Body of pancreas (tissue), 4 donors: ENCODE measurements around the gene IFI27. TPM values are rescaled to one million over a fixed set of nuclear protein-coding genes. Genes with fewer than 3 reads are reported as not detected.
"Not testable (repeated sequence)": the region's sequence is repeated elsewhere in the genome, so short reads cannot be mapped to it uniquely, and the experiment has no call there.

Experiments used
- ATAC-seq: fragments of 150-250 bp; one replicate; pipeline ENCODE4 v1.9.1; 2016
- DNase-seq, 4 donors: peaks; one replicate each; pipeline ENCODE4 v3.0.0-alpha.2; 2019
- H3K27ac ChIP-seq, 4 donors: fragments of 200-600 bp; sonication (generic); 1 replicate in 3 of 4; 2 replicates in 1 of 4; pipeline versions ENCODE4 v1.5.1 to v1.6.1; 2016 to 2019; ENCODE audit warnings: mild to moderate bottlenecking in 1 of 4, mixed read lengths in 1 of 4, moderate library complexity in 1 of 4
- H3K27me3 ChIP-seq, 2 donors: fragments of 200-600 bp; sonication (generic); one replicate each; pipeline ENCODE4 v1.6.0; 2016; ENCODE audit warnings: mild to moderate bottlenecking in 1 of 2
- H3K36me3 ChIP-seq, 2 donors: fragments of 200-600 bp; sonication (generic); replicated peaks in 1 of 2; 2 replicates each; pipeline ENCODE4 v1.5.1; 2016; ENCODE audit warnings: low read depth in 2 of 2; ENCODE audit not compliant: insufficient read depth in 1 of 2
- H3K4me1 ChIP-seq: fragments of 200-600 bp; sonication (generic); one replicate; pipeline ENCODE4 v1.6.0; 2016
- H3K4me3 ChIP-seq, 2 donors: fragments of 200-600 bp; sonication (generic); 1 replicate in 1 of 2; 2 replicates in 1 of 2; pipeline ENCODE4 v1.5.1; 2016 to 2019
- H3K9me3 ChIP-seq, 3 donors: fragments of 200-600 bp; sonication (generic); 1 replicate in 2 of 3; 2 replicates in 1 of 3; pipeline ENCODE4 v1.5.1; 2016
- CTCF ChIP-seq, 7 experiments: fragments of 450-650 bp in 4 of 7; fragments of 200-600 bp in 3 of 7; sonication (generic) in 3 of 7; IDR thresholded peaks; one replicate each; pipeline ENCODE4 v1.5.1; 2016 to 2019; ENCODE audit warnings: antibody characterized with exemption in 7 of 7
- POLR2A ChIP-seq, 3 donors: fragments of 450-650 bp; IDR thresholded peaks; one replicate each; pipeline ENCODE4 v1.6.1; 2016; ENCODE audit warnings: antibody characterized with exemption in 3 of 3, mild to moderate bottlenecking in 2 of 3
- WGBS, 2 donors: methylation state at CpG; one replicate each; pipeline ENCODE4 v1.1.5; 2017; 5-methylcytosine and 5-hydroxymethylcytosine counted together
- intact Hi-C: fragments of 100-400 bp; cut with DNase I; formaldehyde crosslinking; loops from one replicate; pipeline ENCODE4 v1.15.1; 2023
- total RNA-seq, 2 donors: library from RNA; depleted of rRNA; stranded (reverse); fragments of >200 nt; gene quantifications; one replicate each; pipeline ENCODE4 v1.1.0, GENCODE V29; 2016

Gene IFI27
- total RNA-seq, 2 donors from 2014 or later, result 8.8 to 38.6 TPM

DNA sequence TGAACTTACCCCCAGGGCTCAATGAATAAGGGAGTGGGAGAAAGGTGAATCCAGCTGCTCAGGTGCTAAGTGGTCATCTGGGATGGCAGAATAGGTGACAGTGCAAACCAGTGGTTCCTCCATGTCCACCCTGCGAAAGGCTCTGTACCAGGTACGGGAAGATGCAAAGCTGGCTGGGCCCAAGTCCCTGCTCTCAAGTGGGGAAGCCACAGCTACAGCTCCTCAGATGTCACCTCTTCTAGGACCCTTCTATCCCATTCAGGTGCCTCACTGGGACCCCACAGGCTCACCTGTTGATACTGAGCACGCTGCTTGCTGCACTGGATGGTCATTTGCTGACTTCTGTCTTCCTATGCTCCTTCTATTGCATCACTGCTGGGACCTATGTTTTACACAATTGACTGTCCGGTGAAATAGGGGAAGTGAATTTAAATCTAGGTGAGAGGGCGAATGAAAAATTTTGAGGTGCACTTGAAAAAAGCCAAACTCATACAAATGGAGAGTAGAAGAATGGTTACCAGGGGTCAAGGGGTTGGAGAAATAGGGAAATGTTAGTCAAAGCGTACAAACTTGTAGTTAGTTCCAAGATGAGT, 43.3 kb downstream of the IFI27 start:
- H3K36me3 ChIP-seq, result no peaks in the 10 kb centered on the region
- no peak for ATAC-seq
- no peaks in the 10 kb centered on the region for H3K4me1 ChIP-seq
- H3K4me3 ChIP-seq, result no peak overlapping the region
- no peaks in the 10 kb centered on the region for H3K27me3 ChIP-seq
- no peaks in the 10 kb centered on the region for H3K9me3 ChIP-seq
- TF ChIP-seq CTCF (IDR thresholded peaks at IDR 0.05) (no peak), POLR2A (IDR thresholded peaks at IDR 0.05) (no peak)
- 80 to 84% methylated on average over 6 of the region's 6 CpGs for WGBS, 2 donors
- intact Hi-C loops, result no loop called here
- H3K27ac ChIP-seq, result no peak overlapping the region
- DNase-seq, result no peak

GRCh38 chr14:94156143-94156542, 45.6 kb downstream of the IFI27 start:
- ATAC-seq, H3K4me1 ChIP-seq, H3K4me3 ChIP-seq, H3K9me3 ChIP-seq, DNase-seq, H3K27ac ChIP-seq, H3K27me3 ChIP-seq, intact Hi-C loops, H3K36me3 ChIP-seq: not testable (repeated sequence)
- 83 to 89% methylated on average over 1 of the region's 1 CpG for WGBS, 2 donors

DNA sequence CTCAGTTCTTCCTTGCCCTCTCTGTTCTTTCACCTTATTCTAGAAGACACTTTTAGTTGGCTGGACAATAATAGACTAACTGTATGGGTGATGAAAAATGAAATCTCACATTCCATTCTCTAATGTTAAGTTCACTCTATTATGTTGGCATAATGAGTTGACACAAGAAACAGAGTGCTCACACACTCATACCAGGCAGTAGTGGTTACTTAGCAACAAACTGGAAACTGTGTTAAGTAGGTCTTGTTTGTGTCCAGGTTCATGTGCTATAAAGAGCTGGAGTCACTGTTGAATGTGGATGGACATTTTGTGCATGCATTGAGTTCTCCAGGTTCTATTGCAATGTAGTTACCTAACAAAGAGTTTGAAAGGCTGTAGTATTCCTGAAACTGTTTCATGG, 46.7 kb downstream of the IFI27 start:
- Histone ChIP-seq H3K4me3 (no peak overlapping the region), H3K36me3 (no peaks in the 10 kb centered on the region), H3K27ac (no peak overlapping the region), H3K27me3 (no peaks in the 10 kb centered on the region), H3K4me1 (peaks cover 4% of the 10 kb centered on the region), H3K9me3 (no peaks in the 10 kb centered on the region)
- DNase-seq, result no peak
- TF ChIP-seq POLR2A (IDR thresholded peaks at IDR 0.05) (no peak), CTCF (IDR thresholded peaks at IDR 0.05) (no peak)
- peak; percentile 59 for ATAC-seq
- intact Hi-C loops, result no loop called here

DNA sequence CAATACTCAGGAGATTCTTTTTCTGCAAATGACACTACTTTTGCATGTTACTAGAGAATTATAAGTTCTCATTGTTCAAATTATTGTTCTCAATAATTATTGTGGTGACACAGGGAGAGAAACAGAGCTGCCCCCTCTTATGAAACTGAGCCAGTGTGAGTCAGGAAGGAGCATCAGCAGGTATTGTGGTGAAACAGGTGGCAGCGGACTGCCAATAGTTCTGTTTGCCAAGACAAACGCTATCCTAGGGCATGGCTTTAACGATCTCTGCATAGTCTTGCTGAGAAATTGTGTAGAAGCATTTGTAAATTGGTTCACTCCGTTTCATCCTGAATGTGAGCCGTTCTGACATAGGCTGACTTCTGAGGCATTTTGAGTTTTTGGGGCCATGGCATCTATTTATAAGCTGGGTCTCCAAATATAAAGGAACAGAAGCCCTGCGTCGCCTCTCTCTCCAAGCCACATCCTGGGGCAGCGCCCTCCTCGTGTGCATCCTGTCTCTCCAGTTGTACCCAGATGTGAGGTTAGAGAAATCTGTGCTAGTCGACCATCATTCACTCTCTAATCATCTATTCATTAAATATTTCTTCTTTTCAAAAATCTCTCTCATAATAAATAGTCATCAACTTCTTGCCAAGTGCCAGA, 47.8 kb downstream of the IFI27 start:
- Histone ChIP-seq H3K27me3 (no peaks in the 10 kb centered on the region), H3K36me3 (no peaks in the 10 kb centered on the region), H3K4me1 (peaks cover 8% of the 10 kb centered on the region), H3K4me3 (no peak overlapping the region), H3K27ac (no peak overlapping the region), H3K9me3 (no peaks in the 10 kb centered on the region)
- TF ChIP-seq POLR2A (IDR thresholded peaks at IDR 0.05), result no peak
- TF ChIP-seq CTCF (IDR thresholded peaks at IDR 0.05), result no peak
- intact Hi-C loops, result no loop called here
- ATAC-seq (no peak), DNase-seq (no peak)
- WGBS, 2 donors, result 41 to 56% methylated on average over 10 of the region's 10 CpGs

GRCh38 chr14:94161058-94161457, 50.5 kb downstream of the IFI27 start:
- intact Hi-C loops, result no loop called here
- 20 to 41% methylated on average over 2 of the region's 2 CpGs for WGBS, 2 donors
- ATAC-seq, result no peak

More at GRCh38 chr14:94161058-94161457, 50.5 kb downstream of the IFI27 start:
- no peak overlapping the region for H3K27ac ChIP-seq
- H3K4me3 ChIP-seq, result no peak overlapping the region
- no peaks in the 10 kb centered on the region for H3K9me3 ChIP-seq
- no peak for TF ChIP-seq POLR2A (IDR thresholded peaks at IDR 0.05)
- TF ChIP-seq CTCF (IDR thresholded peaks at IDR 0.05), result no peak
- no peak for DNase-seq
- H3K4me1 ChIP-seq, result peaks cover 8% of the 10 kb centered on the region
- no peaks in the 10 kb centered on the region for H3K27me3 ChIP-seq
- H3K36me3 ChIP-seq, result no peaks in the 10 kb centered on the region
